ENCODE results near the gene FBXO10.

The FBXO10 gene

GRCh38 chr9:37582548-37583157 is 6.5 kb upstream of the FBXO10 start:
- peaks cover 60% of the 10 kb centered on the region for H3K36me3 ChIP-seq (replicated peaks; ENCODE audit: low read depth, low read length)
- H3K4me2 ChIP-seq (ENCODE audit: low read length), result no peak overlapping the region
- H3K4me3 ChIP-seq (ENCODE audit: low read length), result no peak overlapping the region
- TF ChIP-seq EZH2phosphoT487 (IDR thresholded peaks at IDR 0.05; ENCODE audit: low read depth) (no peak), CTCF (IDR thresholded peaks at IDR 0.05; ENCODE audit: low read depth, low read length) (peak; percentile 74)
- no peaks in the 10 kb centered on the region for H3K9me3 ChIP-seq (ENCODE audit: insufficient read depth, low read length)
- no peak overlapping the region for H3K9ac ChIP-seq (ENCODE audit: low read length)
- peaks cover 7% of the 10 kb centered on the region; the same call in 1 of the 2 replicates for H4K20me1 ChIP-seq (ENCODE audit: insufficient read depth, low read length)
- H3K27ac ChIP-seq (ENCODE audit: low read length), result no peak overlapping the region
- no peak overlapping the region for H2AFZ ChIP-seq (ENCODE audit: low read depth, low read length)
- no peaks in the 10 kb centered on the region for H3K4me1 ChIP-seq (ENCODE audit: low read length)
- no peaks in the 10 kb centered on the region for H3K27me3 ChIP-seq (ENCODE audit: low read depth, low read length)
- H3K79me2 ChIP-seq (ENCODE audit: low read length), result peaks cover 73% of the 10 kb centered on the region

DNA sequence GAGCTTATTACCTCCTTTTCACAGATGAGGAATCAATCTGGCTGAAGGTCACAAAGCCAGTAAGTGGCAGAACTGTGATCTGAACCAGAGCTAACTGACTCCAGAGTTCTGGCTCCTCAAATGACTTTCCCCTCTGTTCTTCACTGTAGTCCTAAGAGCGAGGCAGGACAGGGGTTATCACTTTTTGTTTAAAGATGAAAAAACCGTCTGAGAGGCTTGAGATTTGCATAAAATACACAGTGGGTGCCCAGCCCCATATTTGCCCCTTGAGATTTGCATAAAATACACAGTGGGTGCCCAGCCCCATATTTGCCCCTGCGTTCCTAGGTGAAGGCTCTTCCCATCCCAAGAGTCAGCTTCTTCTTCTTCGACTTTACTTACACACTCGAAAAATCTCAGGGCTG is 667 bp downstream of the FBXO10 start:
- Histone ChIP-seq H3K4me1 (ENCODE audit: low read length) (peaks cover 18% of the 10 kb centered on the region), H3K9me3 (ENCODE audit: insufficient read depth, low read length) (no peaks in the 10 kb centered on the region), H3K36me3 (replicated peaks; ENCODE audit: low read depth, low read length) (peaks cover 15% of the 10 kb centered on the region), H2AFZ (ENCODE audit: low read depth, low read length) (peak overlapping the region; percentile 36; the same call in 1 of the 2 replicates), H3K79me2 (ENCODE audit: low read length) (peaks cover 35% of the 10 kb centered on the region), H3K27ac (ENCODE audit: low read length) (peak overlapping the region; percentile 35), H3K4me3 (ENCODE audit: low read length) (peak overlapping the region; percentile 97), H3K4me2 (ENCODE audit: low read length) (peak overlapping the region; percentile 67), H3K9ac (ENCODE audit: low read length) (peak overlapping the region; percentile 84), H3K27me3 (ENCODE audit: low read depth, low read length) (no peaks in the 10 kb centered on the region), H4K20me1 (ENCODE audit: insufficient read depth, low read length) (no peaks in the 10 kb centered on the region)
- TF ChIP-seq EZH2phosphoT487 (IDR thresholded peaks at IDR 0.05; ENCODE audit: low read depth) (no peak), CTCF (IDR thresholded peaks at IDR 0.05; ENCODE audit: low read depth, low read length) (no peak)

- no peak overlapping the region for H3K27ac ChIP-seq (ENCODE audit: low read length)
- H3K4me2 ChIP-seq (ENCODE audit: low read length), result peak overlapping the region; percentile 67
- H3K36me3 ChIP-seq (replicated peaks; ENCODE audit: low read depth, low read length), result peaks cover 11% of the 10 kb centered on the region
- no peaks in the 10 kb centered on the region for H3K9me3 ChIP-seq (ENCODE audit: insufficient read depth, low read length)
- H3K79me2 ChIP-seq (ENCODE audit: low read length), result peaks cover 30% of the 10 kb centered on the region
- peaks cover 18% of the 10 kb centered on the region for H3K4me1 ChIP-seq (ENCODE audit: low read length)
- H3K9ac ChIP-seq (ENCODE audit: low read length), result peak overlapping the region; percentile 84
- no peaks in the 10 kb centered on the region for H4K20me1 ChIP-seq (ENCODE audit: insufficient read depth, low read length)
- H2AFZ ChIP-seq (ENCODE audit: low read depth, low read length), result no peak overlapping the region
- H3K4me3 ChIP-seq (ENCODE audit: low read length), result peak overlapping the region; percentile 97
- TF ChIP-seq CTCF (IDR thresholded peaks at IDR 0.05; ENCODE audit: low read depth, low read length), result no peak
- TF ChIP-seq EZH2phosphoT487 (IDR thresholded peaks at IDR 0.05; ENCODE audit: low read depth), result no peak
- no peaks in the 10 kb centered on the region for H3K27me3 ChIP-seq (ENCODE audit: low read depth, low read length)
Observed at GRCh38 chr9:37575001-37575400, 1.2 kb downstream of the FBXO10 start.

- H3K4me3 ChIP-seq (ENCODE audit: low read length), result no peak overlapping the region
- H3K4me1 ChIP-seq (ENCODE audit: low read length), result peaks cover 18% of the 10 kb centered on the region
Observed at GRCh38 chr9:37574241-37574721, 1.9 kb downstream of the FBXO10 start.

More at GRCh38 chr9:37574241-37574721, 1.9 kb downstream of the FBXO10 start:
- peaks cover 30% of the 10 kb centered on the region for H3K79me2 ChIP-seq (ENCODE audit: low read length)
- no peak overlapping the region for H3K27ac ChIP-seq (ENCODE audit: low read length)
- H3K9ac ChIP-seq (ENCODE audit: low read length), result no peak overlapping the region
- H4K20me1 ChIP-seq (ENCODE audit: insufficient read depth, low read length), result no peaks in the 10 kb centered on the region
- H2AFZ ChIP-seq (ENCODE audit: low read depth, low read length), result no peak overlapping the region
- no peaks in the 10 kb centered on the region for H3K27me3 ChIP-seq (ENCODE audit: low read depth, low read length)
- H3K9me3 ChIP-seq (ENCODE audit: insufficient read depth, low read length), result no peaks in the 10 kb centered on the region
- peaks cover 11% of the 10 kb centered on the region for H3K36me3 ChIP-seq (replicated peaks; ENCODE audit: low read depth, low read length)
- TF ChIP-seq CTCF (IDR thresholded peaks at IDR 0.05; ENCODE audit: low read depth, low read length), result no peak
- no peak overlapping the region for H3K4me2 ChIP-seq (ENCODE audit: low read length)

Measured in OCI-LY3 (cell line).